Neutrophil (primary cell): ENCODE results near the gene MED4.

Experiments
- H3K27ac ChIP-seq: fragments of 200-600 bp; sonication (generic); 2 replicates; pipeline ENCODE4 v1.5.1; 2016; ENCODE audit warnings: mild to moderate bottlenecking, moderate library complexity
- H3K27me3 ChIP-seq: fragments of 200-600 bp; sonication (generic); 2 replicates; pipeline ENCODE4 v1.6.0; 2016; ENCODE audit warnings: mild to moderate bottlenecking
- H3K36me3 ChIP-seq: fragments of 200-600 bp; sonication (generic); 2 replicates; pipeline ENCODE4 v1.5.1; 2017
- H3K4me1 ChIP-seq, 2 experiments: fragments of 200-600 bp in 1 of 2; sonication (generic) in 1 of 2; 1 replicate in 1 of 2; 2 replicates in 1 of 2; pipeline versions ENCODE4 v1.5.1 to v1.6.1; 2013 to 2016; ENCODE audit warnings: low read depth in 1 of 2, low read length in 1 of 2, mild to moderate bottlenecking in 1 of 2, moderate library complexity in 1 of 2; ENCODE audit not compliant: control insufficient read depth in 1 of 2, insufficient read depth in 1 of 2
- H3K4me3 ChIP-seq, 2 experiments: fragments of 200-600 bp in 1 of 2; sonication (generic) in 1 of 2; 1 replicate in 1 of 2; 2 replicates in 1 of 2; pipeline ENCODE4 v1.5.1; 2013 to 2016; ENCODE audit warnings: low read depth in 1 of 2, low read length in 1 of 2, mild to moderate bottlenecking in 1 of 2, moderate library complexity in 1 of 2
- H3K9me3 ChIP-seq: fragments of 200-600 bp; sonication (generic); 2 replicates; pipeline ENCODE4 v1.5.1; 2016
- TF ChIP-seq, protein P1 (sequence below): fragments of 200-600 bp; sonication (generic); IDR thresholded peaks from 2 replicates; pipeline ENCODE4 v1.5.1; 2016; ENCODE audit warnings: antibody characterized with exemption

Gene MED4

DNA sequence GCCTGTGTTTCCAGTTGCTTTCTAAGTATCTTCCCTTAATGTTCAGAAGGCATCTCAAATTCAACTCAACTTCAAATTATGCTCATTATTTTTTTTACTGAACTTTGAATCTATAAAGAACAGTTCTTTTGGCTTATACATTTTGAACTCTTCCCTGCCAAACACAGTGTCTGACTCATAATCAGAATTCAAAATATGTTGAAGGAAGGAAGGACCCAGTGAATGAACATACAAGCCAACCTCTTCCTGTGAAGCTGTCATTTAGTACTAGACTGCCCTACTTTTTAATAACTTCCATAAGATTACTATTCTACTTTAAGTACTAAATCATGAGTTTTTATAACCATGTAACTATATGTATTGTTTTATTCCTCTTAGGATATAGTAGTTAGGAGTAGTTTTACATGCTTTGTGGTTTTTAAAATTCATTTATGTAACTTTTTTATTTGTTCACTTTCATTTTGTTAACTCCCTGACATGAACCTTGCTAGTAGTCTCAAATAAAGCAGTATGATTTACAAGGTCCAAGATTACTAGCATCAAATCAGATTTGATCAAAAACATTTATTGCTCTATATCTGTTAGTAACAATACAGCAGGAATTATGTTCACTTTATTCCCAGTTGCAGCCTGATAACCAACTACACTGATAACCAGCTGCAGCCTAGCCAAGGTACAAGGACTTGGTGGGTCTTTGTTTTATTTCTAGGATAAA, 51.0 kb downstream of the MED4 start:
- H3K4me3 ChIP-seq: no peak overlapping the region
- no peaks in the 10 kb centered on the region for H3K4me1 ChIP-seq
- no peak overlapping the region for H3K27ac ChIP-seq
- H3K27me3 ChIP-seq: no peaks in the 10 kb centered on the region
- no peaks in the 10 kb centered on the region for H3K9me3 ChIP-seq
- TF ChIP-seq, protein P1, sequence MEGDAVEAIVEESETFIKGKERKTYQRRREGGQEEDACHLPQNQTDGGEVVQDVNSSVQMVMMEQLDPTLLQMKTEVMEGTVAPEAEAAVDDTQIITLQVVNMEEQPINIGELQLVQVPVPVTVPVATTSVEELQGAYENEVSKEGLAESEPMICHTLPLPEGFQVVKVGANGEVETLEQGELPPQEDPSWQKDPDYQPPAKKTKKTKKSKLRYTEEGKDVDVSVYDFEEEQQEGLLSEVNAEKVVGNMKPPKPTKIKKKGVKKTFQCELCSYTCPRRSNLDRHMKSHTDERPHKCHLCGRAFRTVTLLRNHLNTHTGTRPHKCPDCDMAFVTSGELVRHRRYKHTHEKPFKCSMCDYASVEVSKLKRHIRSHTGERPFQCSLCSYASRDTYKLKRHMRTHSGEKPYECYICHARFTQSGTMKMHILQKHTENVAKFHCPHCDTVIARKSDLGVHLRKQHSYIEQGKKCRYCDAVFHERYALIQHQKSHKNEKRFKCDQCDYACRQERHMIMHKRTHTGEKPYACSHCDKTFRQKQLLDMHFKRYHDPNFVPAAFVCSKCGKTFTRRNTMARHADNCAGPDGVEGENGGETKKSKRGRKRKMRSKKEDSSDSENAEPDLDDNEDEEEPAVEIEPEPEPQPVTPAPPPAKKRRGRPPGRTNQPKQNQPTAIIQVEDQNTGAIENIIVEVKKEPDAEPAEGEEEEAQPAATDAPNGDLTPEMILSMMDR: no peak
- peaks cover 26% of the 10 kb centered on the region for H3K36me3 ChIP-seq

DNA sequence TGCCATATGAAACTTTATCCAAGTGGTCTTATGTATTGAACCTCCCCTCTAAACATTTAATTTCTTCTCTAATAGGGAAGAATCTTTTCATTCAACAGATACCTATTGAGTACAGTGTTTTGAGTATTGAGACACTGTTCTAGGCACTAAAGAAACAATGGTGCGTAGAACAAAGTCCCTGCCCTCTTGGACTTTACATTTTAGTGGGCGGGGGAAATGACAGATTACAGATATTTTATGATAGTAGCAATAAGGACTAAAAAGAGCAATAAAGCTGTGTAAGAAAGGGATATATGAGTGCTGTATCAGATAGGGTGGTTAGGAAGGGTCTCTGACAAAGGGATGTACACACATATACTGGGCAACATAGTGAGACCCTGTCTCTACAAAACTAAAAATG, 52.0 kb downstream of the MED4 start:
- TF ChIP-seq, protein P1: no peak
- no peak overlapping the region for H3K4me3 ChIP-seq
- no peaks in the 10 kb centered on the region for H3K9me3 ChIP-seq
- H3K27ac ChIP-seq: no peak overlapping the region
- H3K36me3 ChIP-seq: peaks cover 15% of the 10 kb centered on the region
- peaks cover 7 to 10% of the 10 kb centered on the region in 2 experiments for H3K4me1 ChIP-seq
- no peaks in the 10 kb centered on the region for H3K27me3 ChIP-seq

DNA sequence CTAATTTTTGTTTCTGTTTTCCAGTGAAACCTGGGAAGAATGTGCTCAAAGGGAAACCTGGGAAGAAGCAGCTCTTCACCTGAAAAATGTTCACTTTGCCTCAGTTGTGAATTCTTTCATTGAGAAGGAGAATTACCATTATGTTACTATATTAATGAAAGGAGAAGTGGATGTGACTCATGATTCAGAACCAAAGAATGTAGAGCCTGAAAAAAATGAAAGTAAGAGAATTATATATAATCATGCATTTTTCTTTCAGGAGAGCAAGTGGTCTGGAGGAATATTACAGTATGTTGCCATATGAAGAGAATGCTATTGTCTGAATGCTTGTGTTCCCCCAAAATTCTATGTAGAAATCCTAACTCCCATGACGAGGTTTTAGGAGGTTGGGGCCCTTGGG, 54.0 kb downstream of the MED4 start:
- H3K36me3 ChIP-seq: no peaks in the 10 kb centered on the region
- H3K4me3 ChIP-seq: no peak overlapping the region
- no peak overlapping the region for H3K27ac ChIP-seq
- peaks cover 15 to 17% of the 10 kb centered on the region in 2 experiments for H3K4me1 ChIP-seq
- H3K27me3 ChIP-seq: no peaks in the 10 kb centered on the region
- TF ChIP-seq, protein P1: no peak
- H3K9me3 ChIP-seq: no peaks in the 10 kb centered on the region

DNA sequence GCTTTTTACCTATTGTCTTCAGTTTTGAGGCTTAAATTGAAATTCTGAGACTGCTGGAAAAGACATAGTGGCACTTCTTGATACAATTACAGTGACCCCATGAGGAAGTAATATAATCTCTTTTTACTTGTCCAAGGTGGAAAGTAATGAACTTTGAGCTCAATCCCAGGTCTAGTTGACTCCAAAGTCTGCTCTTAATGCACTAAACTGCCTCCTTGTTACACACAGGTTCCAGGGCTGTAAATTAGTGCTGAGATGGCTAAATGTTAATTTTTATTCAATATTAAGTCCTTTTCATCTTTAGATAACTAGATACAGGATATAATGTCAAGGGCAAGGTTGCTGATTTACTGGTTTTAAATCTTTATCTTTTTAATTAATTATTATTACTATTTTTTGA, 54.9 kb downstream of the MED4 start:
- TF ChIP-seq, protein P1: no peak

DNA sequence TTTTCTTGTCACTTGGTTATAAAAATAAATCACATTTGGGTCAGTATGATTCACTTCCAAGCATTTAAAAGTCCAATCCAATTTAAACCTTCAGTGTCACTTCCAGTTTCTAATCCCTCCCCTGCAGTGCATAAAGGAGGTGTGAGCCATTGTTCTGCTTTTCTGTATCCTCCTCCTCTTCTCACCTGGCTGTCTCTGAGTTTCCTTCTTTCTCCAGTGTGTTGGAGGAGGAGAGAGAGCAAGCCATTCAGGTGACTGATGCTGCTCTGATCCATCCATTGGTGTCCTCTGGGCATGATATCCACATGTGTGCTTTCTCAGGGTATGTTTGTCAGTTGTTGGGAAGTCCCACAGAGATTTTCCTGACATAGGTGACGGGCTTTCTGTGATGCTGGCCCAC, 56.1 kb downstream of the MED4 start:
- TF ChIP-seq, protein P1: no peak

More for the DNA sequence above, 54.9 kb downstream of the MED4 start:
- no peak overlapping the region for H3K27ac ChIP-seq
- no peaks in the 10 kb centered on the region for H3K27me3 ChIP-seq
- no peak overlapping the region for H3K4me3 ChIP-seq
- peaks cover 15 to 17% of the 10 kb centered on the region in 2 experiments for H3K4me1 ChIP-seq
- H3K36me3 ChIP-seq: no peaks in the 10 kb centered on the region
- H3K9me3 ChIP-seq: no peaks in the 10 kb centered on the region

More for the DNA sequence above, 56.1 kb downstream of the MED4 start:
- H3K27ac ChIP-seq: no peak overlapping the region
- no peaks in the 10 kb centered on the region for H3K27me3 ChIP-seq
- H3K36me3 ChIP-seq: no peaks in the 10 kb centered on the region
- no peaks in the 10 kb centered on the region for H3K9me3 ChIP-seq
- peak overlapping the region in 1 of 2 experiments; percentile 91 for H3K4me3 ChIP-seq
- peaks cover 15 to 17% of the 10 kb centered on the region in 2 experiments for H3K4me1 ChIP-seq
